ENCODE data around the gene ALG2.

ALG2 gene

DNA sequence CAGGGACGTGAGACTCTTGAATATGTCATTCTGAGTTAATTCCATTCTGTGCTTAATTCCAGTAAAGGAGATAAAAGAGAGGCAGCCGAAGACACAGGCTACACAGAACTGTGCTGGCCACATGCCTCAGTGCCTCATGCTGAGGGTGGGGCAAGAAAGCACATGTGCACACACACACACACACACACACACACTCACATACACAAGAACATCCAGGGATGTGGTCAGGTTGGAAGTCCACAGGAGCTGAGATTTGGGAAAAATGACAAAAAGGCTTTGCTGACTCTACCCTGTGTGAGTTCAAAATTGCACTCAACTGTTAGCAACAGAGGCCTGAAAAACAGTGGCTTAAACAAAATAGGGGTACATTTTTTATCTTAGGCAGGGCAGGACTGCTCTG, 40.5 kb downstream of the ALG2 start:
- Histone ChIP-seq H3K27me3 (ENCODE audit: insufficient read depth, poor library complexity, severe bottlenecking) (no peaks in the 10 kb centered on the region), H3K4me3 (replicated peaks; ENCODE audit: insufficient read depth, low read length) (no peak overlapping the region), H3K27ac (replicated peaks) (no peak overlapping the region)
- TF ChIP-seq, protein P1, sequence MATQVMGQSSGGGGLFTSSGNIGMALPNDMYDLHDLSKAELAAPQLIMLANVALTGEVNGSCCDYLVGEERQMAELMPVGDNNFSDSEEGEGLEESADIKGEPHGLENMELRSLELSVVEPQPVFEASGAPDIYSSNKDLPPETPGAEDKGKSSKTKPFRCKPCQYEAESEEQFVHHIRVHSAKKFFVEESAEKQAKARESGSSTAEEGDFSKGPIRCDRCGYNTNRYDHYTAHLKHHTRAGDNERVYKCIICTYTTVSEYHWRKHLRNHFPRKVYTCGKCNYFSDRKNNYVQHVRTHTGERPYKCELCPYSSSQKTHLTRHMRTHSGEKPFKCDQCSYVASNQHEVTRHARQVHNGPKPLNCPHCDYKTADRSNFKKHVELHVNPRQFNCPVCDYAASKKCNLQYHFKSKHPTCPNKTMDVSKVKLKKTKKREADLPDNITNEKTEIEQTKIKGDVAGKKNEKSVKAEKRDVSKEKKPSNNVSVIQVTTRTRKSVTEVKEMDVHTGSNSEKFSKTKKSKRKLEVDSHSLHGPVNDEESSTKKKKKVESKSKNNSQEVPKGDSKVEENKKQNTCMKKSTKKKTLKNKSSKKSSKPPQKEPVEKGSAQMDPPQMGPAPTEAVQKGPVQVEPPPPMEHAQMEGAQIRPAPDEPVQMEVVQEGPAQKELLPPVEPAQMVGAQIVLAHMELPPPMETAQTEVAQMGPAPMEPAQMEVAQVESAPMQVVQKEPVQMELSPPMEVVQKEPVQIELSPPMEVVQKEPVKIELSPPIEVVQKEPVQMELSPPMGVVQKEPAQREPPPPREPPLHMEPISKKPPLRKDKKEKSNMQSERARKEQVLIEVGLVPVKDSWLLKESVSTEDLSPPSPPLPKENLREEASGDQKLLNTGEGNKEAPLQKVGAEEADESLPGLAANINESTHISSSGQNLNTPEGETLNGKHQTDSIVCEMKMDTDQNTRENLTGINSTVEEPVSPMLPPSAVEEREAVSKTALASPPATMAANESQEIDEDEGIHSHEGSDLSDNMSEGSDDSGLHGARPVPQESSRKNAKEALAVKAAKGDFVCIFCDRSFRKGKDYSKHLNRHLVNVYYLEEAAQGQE (IDR thresholded peaks at IDR 0.05; ENCODE audit: insufficient replicate concordance, low read depth) = no peak
- no peak for TF ChIP-seq SPI1 (IDR thresholded peaks at IDR 0.05; ENCODE audit: borderline replicate concordance, low read depth)
- no peak for TF ChIP-seq GABPA (IDR thresholded peaks at IDR 0.05; ENCODE audit: low read depth)
- no peak for TF ChIP-seq POLR2AphosphoS5 (IDR thresholded peaks at IDR 0.05; ENCODE audit: low read depth)
- TF ChIP-seq, protein P2, sequence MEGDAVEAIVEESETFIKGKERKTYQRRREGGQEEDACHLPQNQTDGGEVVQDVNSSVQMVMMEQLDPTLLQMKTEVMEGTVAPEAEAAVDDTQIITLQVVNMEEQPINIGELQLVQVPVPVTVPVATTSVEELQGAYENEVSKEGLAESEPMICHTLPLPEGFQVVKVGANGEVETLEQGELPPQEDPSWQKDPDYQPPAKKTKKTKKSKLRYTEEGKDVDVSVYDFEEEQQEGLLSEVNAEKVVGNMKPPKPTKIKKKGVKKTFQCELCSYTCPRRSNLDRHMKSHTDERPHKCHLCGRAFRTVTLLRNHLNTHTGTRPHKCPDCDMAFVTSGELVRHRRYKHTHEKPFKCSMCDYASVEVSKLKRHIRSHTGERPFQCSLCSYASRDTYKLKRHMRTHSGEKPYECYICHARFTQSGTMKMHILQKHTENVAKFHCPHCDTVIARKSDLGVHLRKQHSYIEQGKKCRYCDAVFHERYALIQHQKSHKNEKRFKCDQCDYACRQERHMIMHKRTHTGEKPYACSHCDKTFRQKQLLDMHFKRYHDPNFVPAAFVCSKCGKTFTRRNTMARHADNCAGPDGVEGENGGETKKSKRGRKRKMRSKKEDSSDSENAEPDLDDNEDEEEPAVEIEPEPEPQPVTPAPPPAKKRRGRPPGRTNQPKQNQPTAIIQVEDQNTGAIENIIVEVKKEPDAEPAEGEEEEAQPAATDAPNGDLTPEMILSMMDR (IDR thresholded peaks at IDR 0.05; ENCODE audit: insufficient read depth, low read length) = no peak
- DNase-seq (ENCODE audit: low read depth in 1 of 2, low spot score in 1 of 2) = no peak

DNA sequence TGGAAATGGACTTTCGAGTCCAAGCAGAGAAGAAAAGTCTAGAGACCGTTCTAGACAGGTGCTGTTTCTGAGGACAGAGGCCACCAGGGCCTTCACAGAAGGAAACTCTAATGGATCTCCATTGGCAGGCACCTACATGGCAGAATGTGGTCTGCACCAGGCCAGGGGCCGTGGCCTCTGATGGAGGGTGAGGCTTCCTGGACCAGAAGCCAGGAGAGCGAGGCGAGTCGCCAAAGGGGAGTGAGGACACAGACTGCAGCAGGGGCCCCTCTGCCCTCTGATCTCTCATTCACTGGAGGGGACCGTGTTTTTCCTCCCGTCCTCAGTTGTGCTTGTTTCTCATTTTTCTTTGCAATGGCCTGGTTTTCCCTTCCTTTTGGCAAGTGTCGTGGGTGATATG, 41.1 kb downstream of the ALG2 start:
- H3K27me3 ChIP-seq (ENCODE audit: insufficient read depth, poor library complexity, severe bottlenecking) = no peaks in the 10 kb centered on the region
- no peak overlapping the region for H3K4me3 ChIP-seq (replicated peaks; ENCODE audit: insufficient read depth, low read length)
- TF ChIP-seq SPI1 (IDR thresholded peaks at IDR 0.05; ENCODE audit: borderline replicate concordance, low read depth) (no peak), GABPA (IDR thresholded peaks at IDR 0.05; ENCODE audit: low read depth) (no peak), POLR2AphosphoS5 (IDR thresholded peaks at IDR 0.05; ENCODE audit: low read depth) (no peak)
- TF ChIP-seq, protein P2 (IDR thresholded peaks at IDR 0.05; ENCODE audit: insufficient read depth, low read length) = no peak
- TF ChIP-seq, protein P1 (IDR thresholded peaks at IDR 0.05; ENCODE audit: insufficient replicate concordance, low read depth) = no peak
- H3K27ac ChIP-seq (replicated peaks) = no peak overlapping the region
- no peak for DNase-seq (ENCODE audit: low read depth in 1 of 2, low spot score in 1 of 2)

DNA sequence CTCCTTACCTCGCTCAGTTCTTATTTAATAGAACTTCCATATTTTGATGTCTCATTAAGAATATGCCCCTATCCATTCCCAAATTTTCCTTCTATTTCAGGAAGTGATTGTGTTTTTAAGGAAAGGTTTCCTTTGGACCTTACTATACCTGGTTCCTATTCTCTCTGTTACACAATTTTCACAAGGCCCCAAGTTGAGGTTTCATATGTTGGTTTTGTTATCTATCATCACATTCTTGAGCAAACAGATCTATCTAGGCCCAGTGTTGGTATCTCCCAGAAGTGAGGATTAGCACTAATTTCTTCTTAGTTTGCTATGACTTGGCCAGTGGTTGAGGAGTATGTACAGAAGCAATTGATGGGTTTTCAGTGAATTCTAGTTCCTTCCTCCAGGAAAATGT, 41.5 kb downstream of the ALG2 start:
- TF ChIP-seq, protein P1 (IDR thresholded peaks at IDR 0.05; ENCODE audit: insufficient replicate concordance, low read depth) = no peak
- TF ChIP-seq GABPA (IDR thresholded peaks at IDR 0.05; ENCODE audit: low read depth) (no peak), SPI1 (IDR thresholded peaks at IDR 0.05; ENCODE audit: borderline replicate concordance, low read depth) (no peak), POLR2AphosphoS5 (IDR thresholded peaks at IDR 0.05; ENCODE audit: low read depth) (no peak)
- TF ChIP-seq, protein P2 (IDR thresholded peaks at IDR 0.05; ENCODE audit: insufficient read depth, low read length) = no peak
- Histone ChIP-seq H3K4me3 (replicated peaks; ENCODE audit: insufficient read depth, low read length) (no peak overlapping the region), H3K27ac (replicated peaks) (no peak overlapping the region), H3K27me3 (ENCODE audit: insufficient read depth, poor library complexity, severe bottlenecking) (no peaks in the 10 kb centered on the region)
- DNase-seq (ENCODE audit: low read depth in 1 of 2, low spot score in 1 of 2) = no peak

Measured in HL-60 (cell line).